Gastrocnemius medialis (tissue), 4 donors: Measurements from ENCODE around the gene NIT1.

Experiments
- POLR2A ChIP-seq, 2 donors: fragments of 450-650 bp; IDR thresholded peaks; one replicate each; pipeline ENCODE4 v1.6.1; 2017; ENCODE audit warnings: antibody characterized with exemption in 2 of 2, mild to moderate bottlenecking in 2 of 2, moderate library complexity in 2 of 2
- TF ChIP-seq, protein P1 (sequence below), 5 experiments: fragments of 450-650 bp in 3 of 5; fragments of 200-600 bp in 2 of 5; sonication (generic) in 2 of 5; IDR thresholded peaks in 4 of 5; conservative IDR thresholded peaks in 1 of 5; 1 replicate in 4 of 5; 2 replicates in 1 of 5; pipeline ENCODE4 v1.5.1; 2016 to 2019; ENCODE audit warnings: antibody characterized with exemption in 5 of 5, mild to moderate bottlenecking in 3 of 5, moderate library complexity in 3 of 5

DNA sequence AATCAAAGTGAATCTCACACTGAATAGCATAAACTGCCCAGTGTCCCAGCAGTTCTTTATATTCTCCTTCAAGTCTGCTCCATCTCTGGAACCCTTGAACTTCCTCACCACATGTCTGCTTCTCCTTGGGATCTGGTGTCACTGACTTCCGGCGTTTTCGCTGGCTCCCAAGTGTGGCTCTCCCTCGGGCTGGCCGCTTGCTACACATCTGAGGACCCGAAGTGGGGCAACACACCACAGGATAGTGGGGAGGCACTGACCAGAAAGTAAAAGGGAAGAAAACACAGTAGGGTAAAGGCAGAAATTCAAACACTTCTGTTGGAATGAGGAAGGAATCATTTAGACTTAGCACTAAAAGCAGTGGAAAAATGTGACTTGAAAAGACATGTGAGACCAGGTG, 5.1 kb downstream of the NIT1 start:
- TF ChIP-seq, protein P1, sequence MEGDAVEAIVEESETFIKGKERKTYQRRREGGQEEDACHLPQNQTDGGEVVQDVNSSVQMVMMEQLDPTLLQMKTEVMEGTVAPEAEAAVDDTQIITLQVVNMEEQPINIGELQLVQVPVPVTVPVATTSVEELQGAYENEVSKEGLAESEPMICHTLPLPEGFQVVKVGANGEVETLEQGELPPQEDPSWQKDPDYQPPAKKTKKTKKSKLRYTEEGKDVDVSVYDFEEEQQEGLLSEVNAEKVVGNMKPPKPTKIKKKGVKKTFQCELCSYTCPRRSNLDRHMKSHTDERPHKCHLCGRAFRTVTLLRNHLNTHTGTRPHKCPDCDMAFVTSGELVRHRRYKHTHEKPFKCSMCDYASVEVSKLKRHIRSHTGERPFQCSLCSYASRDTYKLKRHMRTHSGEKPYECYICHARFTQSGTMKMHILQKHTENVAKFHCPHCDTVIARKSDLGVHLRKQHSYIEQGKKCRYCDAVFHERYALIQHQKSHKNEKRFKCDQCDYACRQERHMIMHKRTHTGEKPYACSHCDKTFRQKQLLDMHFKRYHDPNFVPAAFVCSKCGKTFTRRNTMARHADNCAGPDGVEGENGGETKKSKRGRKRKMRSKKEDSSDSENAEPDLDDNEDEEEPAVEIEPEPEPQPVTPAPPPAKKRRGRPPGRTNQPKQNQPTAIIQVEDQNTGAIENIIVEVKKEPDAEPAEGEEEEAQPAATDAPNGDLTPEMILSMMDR (IDR thresholded peaks at IDR 0.05 in 4 of 5, conservative IDR thresholded peaks at IDR 0.05 in 1 of 5): no peak
- TF ChIP-seq POLR2A (IDR thresholded peaks at IDR 0.05): no peak
